Caki2 (cell line): ENCODE results near the gene CST9. TPM values are rescaled to one million over a fixed set of nuclear protein-coding genes. Genes with fewer than 3 reads are reported as not detected.
"Not testable (repeated sequence)": the region's sequence is repeated elsewhere in the genome, so short reads cannot be mapped to it uniquely, and the experiment has no call there.

Experiments used
- DNase-seq: peaks from one replicate; pipeline ENCODE4 v3.0.0-alpha.2; 2015; ENCODE audit warnings: low read depth
- in situ Hi-C: cut with HindIII; loops from 2 replicates; pipeline ENCODE4 v1.10.0; 2016; ENCODE audit warnings: low sequenced_read_pairs, low pct_unique_long_range_greater_than_20kb, mixed read lengths
- total RNA-seq: library from RNA; depleted of rRNA; stranded (reverse); fragments of >200 nt; shearing (Covaris generic); gene quantifications from 2 replicates; pipeline ENCODE4 v1.2.3, GENCODE V29; 2014; ENCODE audit warnings: low replicate concordance

Gene CST9
- total RNA-seq, 1 experiment from 2014 or later, result not detected

- in situ Hi-C loops, result no loop called here
- no peak for DNase-seq
These were observed 3.0 kb downstream of the CST9 start for GRCh38 chr20:23602699-23603098.

- in situ Hi-C loops, result no loop called here
- no peak for DNase-seq
These were observed 3.5 kb downstream of the CST9 start for GRCh38 chr20:23602241-23602640.

GRCh38 chr20:23601715-23602114 is 4.0 kb downstream of the CST9 start:
- no peak for DNase-seq
- in situ Hi-C loops, result no loop called here

DNA sequence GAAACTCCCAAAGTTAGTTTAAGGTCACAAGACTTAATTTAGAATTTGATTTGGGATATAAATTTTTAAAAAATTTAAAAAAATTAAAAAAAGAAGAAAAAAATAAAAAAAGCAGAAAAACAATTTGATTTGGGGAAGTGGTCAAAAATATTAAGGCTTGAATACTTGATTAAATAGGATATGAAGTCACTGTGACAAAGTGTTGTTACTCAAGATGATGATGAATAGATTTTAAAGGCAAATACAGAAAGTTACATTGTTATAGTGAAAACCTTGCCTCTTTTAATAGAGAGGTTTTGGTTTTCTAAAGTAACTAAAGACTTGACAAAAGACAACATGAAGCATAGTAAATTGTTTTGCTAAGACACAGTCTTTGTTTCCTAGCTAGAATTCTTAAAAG is 7.2 kb downstream of the CST9 start:
- in situ Hi-C loops, result no loop called here
- no peak for DNase-seq

- DNase-seq, result no peak
- in situ Hi-C loops, result no loop called here
These were observed 9.0 kb downstream of the CST9 start for GRCh38 chr20:23596579-23597250.

DNA sequence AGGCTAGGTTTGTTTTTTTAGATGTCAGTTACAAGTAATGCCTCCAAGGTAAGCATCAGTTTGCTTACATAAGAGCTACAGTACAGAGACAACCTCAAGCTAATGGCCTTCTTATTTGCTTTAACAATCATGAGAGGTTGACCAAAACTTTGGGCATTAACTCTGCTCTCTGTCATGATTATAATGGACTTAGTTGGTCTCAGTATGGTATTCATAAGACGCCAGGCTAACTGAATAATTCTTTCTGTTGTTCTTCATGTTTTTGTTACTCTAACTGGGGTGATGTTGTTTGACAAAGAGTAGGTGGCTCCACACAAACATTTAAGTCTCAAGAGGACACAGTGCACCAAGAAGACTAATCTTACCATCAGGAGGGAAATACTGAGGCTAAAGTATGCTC is 9.8 kb downstream of the CST9 start:
- in situ Hi-C loops, result no loop called here
- no peak for DNase-seq

DNA sequence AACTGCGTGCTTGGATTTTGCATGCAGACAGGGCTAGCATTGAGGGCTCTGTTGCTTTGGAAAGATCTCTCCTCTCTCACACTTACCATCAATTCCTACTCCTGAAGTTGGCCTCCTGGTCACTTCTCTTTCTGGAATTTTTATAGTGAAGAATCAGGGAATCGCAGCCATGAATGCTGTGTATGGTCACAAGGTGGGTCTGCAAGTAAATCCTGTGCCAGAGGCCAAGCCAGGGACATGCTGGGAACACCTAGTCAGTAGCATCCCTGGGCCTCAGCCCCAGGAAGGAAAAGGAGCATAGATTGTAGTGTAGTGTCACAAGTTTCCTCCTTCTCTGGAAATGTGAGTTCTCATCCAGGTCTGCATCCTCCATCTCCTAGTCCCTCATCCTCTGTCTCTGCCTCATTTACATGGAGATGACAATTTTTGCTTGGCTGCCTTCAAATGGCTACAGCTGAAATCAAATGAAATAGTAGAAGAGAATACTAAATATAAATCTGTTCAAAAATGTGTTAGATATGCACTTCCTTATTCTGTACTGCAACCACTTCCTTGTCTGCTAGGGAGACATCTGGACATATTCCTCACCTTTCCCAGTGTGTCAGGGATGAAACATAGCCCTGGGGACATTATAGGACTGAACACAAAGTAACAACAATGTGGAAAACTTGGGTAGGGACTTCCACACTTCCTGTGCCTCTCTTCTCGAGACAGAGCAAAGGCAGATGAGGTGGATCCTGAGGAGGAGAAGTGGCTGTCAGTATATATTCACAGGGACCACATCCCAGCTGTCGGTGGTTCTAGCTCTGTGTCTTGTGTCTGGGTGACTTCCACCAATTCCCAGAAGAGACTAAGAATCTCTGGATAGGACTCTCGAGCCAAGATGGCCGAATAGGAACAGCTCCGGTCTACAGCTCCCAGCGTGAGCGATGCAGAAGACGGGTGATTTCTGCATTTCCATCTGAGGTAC is 17.0 kb downstream of the CST9 start:
- in situ Hi-C loops, result no loop called here
- no peak for DNase-seq

DNA sequence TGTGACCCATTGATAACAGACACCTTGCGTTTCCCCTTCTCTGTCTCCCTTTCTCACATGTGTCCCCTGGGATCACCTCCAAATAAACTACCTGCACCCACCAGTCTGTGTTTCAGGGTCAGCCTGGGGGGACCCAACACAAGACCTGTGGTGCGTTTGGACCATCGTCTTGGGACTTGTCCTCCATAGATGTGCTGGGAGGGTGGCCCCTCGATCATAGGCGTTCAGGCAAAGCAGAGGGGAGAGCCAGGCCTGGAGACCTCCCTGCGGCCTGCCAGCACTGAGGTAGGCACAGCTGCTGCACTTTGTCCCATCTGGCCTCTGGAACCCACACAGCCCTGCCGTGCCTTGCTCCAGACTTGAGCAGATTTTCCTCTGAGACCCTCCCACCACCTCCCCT is 18.1 kb downstream of the CST9 start:
- DNase-seq, result no peak
- in situ Hi-C loops, result no loop called here

DNA sequence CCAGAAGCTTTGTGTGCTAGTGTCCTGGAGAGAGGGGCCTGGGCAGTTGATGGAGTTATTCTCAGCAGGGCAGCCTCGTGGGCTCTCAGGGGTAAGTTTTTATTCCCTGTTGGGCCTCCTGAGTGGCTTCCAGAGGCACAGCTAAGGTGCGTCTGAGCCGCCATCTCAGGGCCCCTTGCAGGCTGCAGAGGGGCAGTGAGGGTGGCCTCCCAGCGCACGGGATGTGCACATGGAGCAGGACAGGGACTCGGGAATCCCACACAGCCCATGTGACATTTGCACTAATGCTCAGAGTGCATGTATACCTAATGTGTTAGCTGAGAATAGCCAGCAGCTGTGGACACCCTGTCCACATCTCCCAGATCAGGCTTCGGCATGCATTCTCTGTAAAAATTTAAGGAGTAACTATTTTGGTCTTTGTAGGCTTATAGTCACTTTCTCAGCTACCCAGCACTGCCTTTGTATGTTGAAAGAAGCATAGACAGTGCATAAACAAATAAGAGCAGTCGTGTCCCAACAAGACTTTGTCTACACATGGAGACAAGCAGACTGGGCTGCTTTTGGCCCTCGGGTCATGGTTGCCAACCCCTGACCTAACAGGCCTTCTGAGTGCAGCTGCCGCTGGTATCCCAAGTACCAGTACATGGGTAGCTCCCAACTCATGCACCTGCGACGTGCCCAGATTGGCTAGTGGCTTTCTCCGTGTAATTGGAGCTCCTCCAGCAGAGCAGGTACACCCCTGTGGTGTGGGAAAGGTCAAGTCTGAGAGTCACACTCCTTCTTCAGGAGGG is 18.8 kb downstream of the CST9 start:
- in situ Hi-C loops, result no loop called here

DNA sequence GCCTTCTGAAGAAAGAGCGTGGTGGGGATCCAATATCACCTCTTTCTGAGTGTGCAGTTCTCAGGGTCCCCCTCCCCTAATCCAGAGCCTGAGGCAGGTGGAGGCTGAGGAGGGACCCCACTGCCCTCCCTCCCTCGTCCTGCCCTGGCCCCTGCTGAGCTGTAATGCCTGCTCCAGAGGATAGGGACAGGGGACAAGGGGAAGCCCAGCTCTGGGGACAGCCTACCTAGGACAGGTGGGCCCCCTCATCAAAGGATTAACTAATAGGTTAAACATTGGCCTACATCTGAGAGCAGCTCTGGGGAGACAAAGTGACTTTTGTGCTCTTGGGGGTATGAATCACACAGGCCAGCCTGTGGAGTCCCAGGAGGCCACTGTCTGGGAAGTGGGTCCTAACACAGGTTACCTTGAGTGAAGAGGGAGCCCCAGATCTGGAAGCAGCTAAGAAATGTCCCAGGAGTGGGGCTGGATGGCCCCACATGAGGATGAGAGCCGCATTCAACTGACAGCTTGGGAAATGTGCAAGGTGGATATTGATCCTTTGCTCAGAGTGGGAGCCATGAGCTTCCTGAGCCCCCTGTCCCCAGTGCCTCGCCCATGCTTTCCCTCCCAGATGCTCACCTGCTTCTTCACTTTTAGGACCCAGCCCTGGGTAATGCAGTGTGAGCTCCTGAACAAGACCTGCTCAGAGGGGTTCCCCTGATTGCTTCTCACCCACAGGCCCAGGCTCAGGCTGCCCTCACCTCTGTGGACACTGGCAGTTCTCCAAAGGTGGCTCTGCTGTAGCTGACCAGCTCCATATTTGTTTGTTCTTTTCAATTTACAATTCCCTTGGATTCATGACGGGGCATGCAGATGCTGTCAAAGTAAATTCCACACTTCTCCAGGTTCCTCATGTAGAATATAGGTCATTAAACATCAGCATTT is 19.6 kb downstream of the CST9 start:
- in situ Hi-C loops, result no loop called here
- DNase-seq, result no peak

More for the DNA sequence above, 18.8 kb downstream of the CST9 start:
- no peak for DNase-seq

- in situ Hi-C loops, result no loop called here
- DNase-seq, result no peak
These were observed 20.3 kb downstream of the CST9 start for GRCh38 chr20:23585449-23585807.

DNA sequence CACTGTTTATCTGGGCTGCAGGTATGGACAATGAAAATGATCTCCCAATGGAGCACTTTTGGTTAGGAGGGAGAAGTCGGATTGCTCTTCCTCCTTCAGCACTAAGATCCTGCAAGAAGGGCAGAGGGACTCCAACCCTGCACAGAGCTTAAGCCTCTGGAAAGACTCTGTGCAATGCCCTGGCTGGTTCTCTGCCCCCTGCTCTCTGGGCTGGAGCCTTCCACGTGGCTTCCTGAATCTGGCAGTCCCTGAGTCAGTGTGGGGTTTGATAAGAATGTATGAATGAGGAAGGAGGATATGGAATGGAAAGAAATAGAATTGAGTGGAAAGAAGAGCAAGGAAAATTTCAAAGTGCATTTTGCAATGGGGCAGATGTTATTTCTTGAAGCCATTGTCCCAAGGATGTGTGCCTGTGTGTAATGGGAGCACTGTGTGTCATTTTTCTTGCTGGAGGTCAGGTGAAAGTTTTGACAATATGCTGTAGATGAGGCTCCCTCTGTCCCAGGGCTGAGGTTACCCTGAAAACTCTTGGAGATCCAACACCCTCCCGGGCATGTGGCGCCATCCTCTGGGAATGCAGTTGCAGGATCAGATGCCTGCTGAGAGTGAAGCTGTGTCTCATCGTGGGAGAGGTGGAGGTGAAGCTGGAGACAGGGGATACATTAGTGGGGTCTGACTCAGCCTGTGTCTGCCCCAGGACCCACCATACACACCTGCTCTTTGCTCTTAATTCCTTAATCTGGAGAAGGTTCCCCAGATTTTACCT is 21.1 kb downstream of the CST9 start:
- no peak for DNase-seq
- in situ Hi-C loops, result no loop called here

DNA sequence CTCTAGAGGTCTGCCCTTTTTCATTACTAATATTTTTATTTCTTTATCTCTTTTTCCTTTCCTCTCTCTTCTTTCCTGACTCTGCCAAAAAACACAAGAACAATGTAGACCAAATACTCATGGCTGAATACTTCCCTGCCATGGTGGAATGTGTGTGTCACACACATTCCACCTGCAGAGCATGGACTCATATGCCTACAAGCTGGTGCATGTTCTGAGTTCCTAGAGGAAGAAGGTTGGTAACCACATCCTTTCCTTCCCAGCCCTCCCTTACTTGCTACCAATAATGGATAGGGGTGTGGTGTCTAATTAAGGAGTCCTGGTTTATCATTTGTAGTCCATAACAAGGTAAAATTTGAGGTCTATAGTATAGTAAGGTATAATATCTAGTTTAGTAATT is 22.2 kb downstream of the CST9 start:
- in situ Hi-C loops, result no loop called here
- no peak for DNase-seq

- in situ Hi-C loops, result no loop called here
- no peak for DNase-seq
These were observed 23.4 kb downstream of the CST9 start for GRCh38 chr20:23582293-23582692.

GRCh38 chr20:23581833-23582232 is 23.9 kb downstream of the CST9 start:
- in situ Hi-C loops, DNase-seq: not testable (repeated sequence)

DNA sequence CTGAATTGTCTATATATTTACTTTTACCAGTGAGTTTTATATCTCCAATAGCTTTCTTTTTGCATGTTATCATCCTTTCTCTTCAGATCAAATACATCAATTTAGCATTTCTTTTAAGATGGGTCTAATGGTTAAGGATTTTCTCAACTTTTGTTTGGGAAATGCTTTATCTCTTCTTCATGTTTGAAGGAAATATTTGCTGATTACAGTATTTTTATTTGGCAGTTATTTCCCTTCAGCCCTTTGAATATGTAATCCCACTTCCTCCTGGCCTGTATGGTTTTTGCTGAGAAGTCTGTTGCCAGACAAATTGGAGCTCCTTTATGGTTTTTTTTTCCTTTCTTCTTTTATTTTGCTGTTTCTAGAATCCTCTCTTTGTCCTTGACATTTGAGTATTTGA is 30.7 kb downstream of the CST9 start:
- DNase-seq, result no peak
- in situ Hi-C loops, result no loop called here

DNA sequence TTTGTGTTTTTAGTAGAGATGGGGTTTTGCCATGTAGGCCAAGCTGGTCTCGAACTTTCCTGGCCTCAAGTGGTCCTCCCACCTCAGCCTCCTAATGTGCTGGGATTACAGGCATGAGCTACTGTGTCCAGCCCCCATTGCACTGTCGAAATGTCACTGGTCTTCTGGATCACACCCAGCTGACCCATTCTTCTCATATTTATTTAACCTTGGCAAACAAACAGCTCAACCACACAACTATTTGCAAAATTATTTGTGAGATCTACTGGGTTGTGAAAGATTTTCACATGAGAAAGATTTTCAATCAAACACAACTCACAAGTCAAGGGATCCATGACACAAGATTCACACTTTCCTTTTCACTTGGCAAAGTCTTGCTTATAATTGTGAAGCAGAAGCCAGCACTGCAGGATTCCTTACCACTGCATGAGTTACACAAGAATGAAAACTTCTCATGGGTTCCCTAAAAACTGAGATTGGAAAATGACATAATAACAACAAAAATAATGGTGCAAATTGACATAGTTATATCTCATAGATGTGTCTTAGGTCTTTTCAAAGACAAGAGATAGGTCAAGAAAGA is 35.4 kb downstream of the CST9 start:
- DNase-seq, result no peak
- in situ Hi-C loops, result no loop called here
